NT2/D1 (cell line): Measurements from ENCODE around the gene KRT78.

ENCODE experiments used
- YY1 ChIP-seq: IDR thresholded peaks from 2 replicates; pipeline ENCODE4 v1.6.1; 2011; ENCODE audit not compliant: insufficient read length, insufficient read depth
- ZNF274 ChIP-seq: IDR thresholded peaks from 2 replicates; pipeline ENCODE4 v1.6.1; 2011; ENCODE audit warnings: mild to moderate bottlenecking, low read depth, low read length

DNA sequence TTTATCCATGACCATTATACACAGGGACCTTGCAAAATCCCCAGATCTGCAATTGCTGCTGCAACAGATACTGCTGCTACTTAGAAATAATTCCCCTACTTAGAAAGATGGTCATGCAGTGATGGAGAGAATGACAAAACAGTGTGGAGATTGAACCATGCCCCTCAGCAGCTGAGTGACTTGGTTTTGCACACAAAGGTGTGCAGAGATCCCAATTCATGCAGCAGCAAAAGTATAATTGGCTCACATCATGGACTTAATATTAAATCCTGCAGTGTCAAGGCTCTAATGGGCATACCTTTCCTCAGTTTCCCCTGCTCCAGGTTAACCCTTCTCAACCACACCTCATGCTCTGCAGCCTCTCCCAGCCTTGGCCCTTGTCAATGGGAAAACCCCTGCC lies 3.0 kb upstream of the KRT78 start:
- no peak for TF ChIP-seq ZNF274
- no peak for TF ChIP-seq YY1
